Measurements from ENCODE around the gene CDAN1.

Gene CDAN1

GRCh38 chr15:42775416-42775815 lies 38.5 kb upstream of the CDAN1 start:
- TF ChIP-seq ZBTB7A (IDR thresholded peaks at IDR 0.05; ENCODE audit: low read depth) (no peak), RAD21 (IDR thresholded peaks at IDR 0.05; ENCODE audit: low read depth) (no peak), NFIC (IDR thresholded peaks at IDR 0.05) (no peak), TAF1 (IDR thresholded peaks at IDR 0.05; ENCODE audit: low read depth) (no peak), CREB1 (IDR thresholded peaks at IDR 0.05; ENCODE audit: low read depth) (no peak), TEAD4 (IDR thresholded peaks at IDR 0.05) (no peak), CEBPB (IDR thresholded peaks at IDR 0.05) (no peak), USF1 (IDR thresholded peaks at IDR 0.05) (no peak), EP300 (IDR thresholded peaks at IDR 0.05; ENCODE audit: borderline replicate concordance) (no peak), MAX (IDR thresholded peaks at IDR 0.05) (no peak), FOXM1 (IDR thresholded peaks at IDR 0.05; ENCODE audit: borderline replicate concordance, low read depth) (no peak), TCF12 (IDR thresholded peaks at IDR 0.05; ENCODE audit: low read depth) (no peak), REST (IDR thresholded peaks at IDR 0.05; ENCODE audit: low read depth) (no peak), YY1 (IDR thresholded peaks at IDR 0.05; ENCODE audit: low read depth) (no peak), EGR1 (IDR thresholded peaks at IDR 0.05) (no peak)

GRCh38 chr15:42772901-42773300 lies 36.0 kb upstream of the CDAN1 start:
- TF ChIP-seq TCF12 (IDR thresholded peaks at IDR 0.05; ENCODE audit: low read depth) (no peak), CREB1 (IDR thresholded peaks at IDR 0.05; ENCODE audit: low read depth) (no peak), TAF1 (IDR thresholded peaks at IDR 0.05; ENCODE audit: low read depth) (no peak), USF1 (IDR thresholded peaks at IDR 0.05) (no peak), YY1 (IDR thresholded peaks at IDR 0.05; ENCODE audit: low read depth) (no peak), EP300 (IDR thresholded peaks at IDR 0.05; ENCODE audit: borderline replicate concordance) (no peak), ZBTB7A (IDR thresholded peaks at IDR 0.05; ENCODE audit: low read depth) (no peak), RAD21 (IDR thresholded peaks at IDR 0.05; ENCODE audit: low read depth) (no peak), REST (IDR thresholded peaks at IDR 0.05; ENCODE audit: low read depth) (no peak), EGR1 (IDR thresholded peaks at IDR 0.05) (no peak), CEBPB (IDR thresholded peaks at IDR 0.05) (no peak), TEAD4 (IDR thresholded peaks at IDR 0.05) (no peak), MAX (IDR thresholded peaks at IDR 0.05) (no peak), NFIC (IDR thresholded peaks at IDR 0.05) (no peak), FOXM1 (IDR thresholded peaks at IDR 0.05; ENCODE audit: borderline replicate concordance, low read depth) (no peak)

- no peak for TF ChIP-seq YY1 (IDR thresholded peaks at IDR 0.05; ENCODE audit: low read depth)
- TF ChIP-seq RAD21 (IDR thresholded peaks at IDR 0.05; ENCODE audit: low read depth) = no peak
- no peak for TF ChIP-seq ZBTB7A (IDR thresholded peaks at IDR 0.05; ENCODE audit: low read depth)
- TF ChIP-seq NFIC (IDR thresholded peaks at IDR 0.05) = no peak
Measured at GRCh38 chr15:42772144-42772543, 35.2 kb upstream of the CDAN1 start.

GRCh38 chr15:42764154-42764731 lies 27.3 kb upstream of the CDAN1 start:
- TF ChIP-seq YY1 (IDR thresholded peaks at IDR 0.05; ENCODE audit: low read depth) (peak; percentile 71), NFIC (IDR thresholded peaks at IDR 0.05) (peak; percentile 41; the same call in 1 of the 2 replicates), EGR1 (IDR thresholded peaks at IDR 0.05) (peak; percentile 85)

- TF ChIP-seq TAF1 (IDR thresholded peaks at IDR 0.05; ENCODE audit: low read depth) (no peak), CREB1 (IDR thresholded peaks at IDR 0.05; ENCODE audit: low read depth) (no peak), EP300 (IDR thresholded peaks at IDR 0.05; ENCODE audit: borderline replicate concordance) (no peak), EGR1 (IDR thresholded peaks at IDR 0.05) (no peak), TCF12 (IDR thresholded peaks at IDR 0.05; ENCODE audit: low read depth) (no peak), TEAD4 (IDR thresholded peaks at IDR 0.05) (no peak), FOXM1 (IDR thresholded peaks at IDR 0.05; ENCODE audit: borderline replicate concordance, low read depth) (no peak), RAD21 (IDR thresholded peaks at IDR 0.05; ENCODE audit: low read depth) (no peak), USF1 (IDR thresholded peaks at IDR 0.05) (no peak), REST (IDR thresholded peaks at IDR 0.05; ENCODE audit: low read depth) (no peak), ZBTB7A (IDR thresholded peaks at IDR 0.05; ENCODE audit: low read depth) (no peak), MAX (IDR thresholded peaks at IDR 0.05) (no peak), YY1 (IDR thresholded peaks at IDR 0.05; ENCODE audit: low read depth) (no peak), NFIC (IDR thresholded peaks at IDR 0.05) (no peak), CEBPB (IDR thresholded peaks at IDR 0.05) (no peak)
Measured at GRCh38 chr15:42760759-42761158, 23.8 kb upstream of the CDAN1 start.

Measured in Ishikawa (cell line).